NCI-H128 (cell line): ENCODE results near the gene BOLL.
"Not testable (repeated sequence)": the region's sequence is repeated elsewhere in the genome, so short reads cannot be mapped to it uniquely, and the experiment has no call there.

Source experiments
- DNase-seq: peaks from one replicate; lab custom pipeline; 2025; ENCODE audit not compliant: unreplicated experiment; lab: John Stamatoyannopoulos, UW

Gene BOLL

GRCh38 chr2:197707316-197708213 is 77.6 kb downstream of the BOLL start:
- no peak for DNase-seq

GRCh38 chr2:197706839-197707207 is 78.3 kb downstream of the BOLL start:
- no peak for DNase-seq

GRCh38 chr2:197705912-197706838 is 78.9 kb downstream of the BOLL start:
- no peak for DNase-seq

- peak; percentile 47 for DNase-seq
Observed at GRCh38 chr2:197705121-197705911, 79.8 kb downstream of the BOLL start, which contains the start of gene MARS2. Gene MARS2, plus strand, starts transcription at chr2:197705369. Its CDS starts 37 bp downstream, at chr2:197705406.

GRCh38 chr2:197704434-197705120 is 80.5 kb downstream of the BOLL start:
- DNase-seq, result no peak

GRCh38 chr2:197700960-197701359 is 84.2 kb downstream of the BOLL start:
- DNase-seq, result no peak

- not testable (repeated sequence) for DNase-seq
Observed at GRCh38 chr2:197699724-197700123, 85.4 kb downstream of the BOLL start.

- DNase-seq, result not testable (repeated sequence)
Observed at GRCh38 chr2:197696571-197696970, 88.5 kb downstream of the BOLL start.

GRCh38 chr2:197695971-197696370 is 89.1 kb downstream of the BOLL start:
- not testable (repeated sequence) for DNase-seq

GRCh38 chr2:197695206-197695605 is 89.9 kb downstream of the BOLL start:
- not testable (repeated sequence) for DNase-seq

- no peak for DNase-seq
Observed at GRCh38 chr2:197677483-197677882, 107.6 kb downstream of the BOLL start.

- DNase-seq, result no peak
Observed at GRCh38 chr2:197677056-197677455, 108.1 kb downstream of the BOLL start.
